Osteoblast (primary cell): ENCODE results near the gene PIK3R5. TPM values are rescaled to one million over a fixed set of nuclear protein-coding genes. Genes with fewer than 3 reads are reported as not detected.
"Not testable (repeated sequence)": the region's sequence is repeated elsewhere in the genome, so short reads cannot be mapped to it uniquely, and the experiment has no call there.

Experiments used
- DNase-seq: peaks from one replicate; pipeline ENCODE4 v3.0.0; 2011; ENCODE audit warnings: low spot score, mixed read lengths; ENCODE audit not compliant: insufficient read length; ENCODE audit errors: missing footprints
- H2AFZ ChIP-seq: 2 replicates; pipeline ENCODE4 v1.6.0; 2011; ENCODE audit warnings: mild to moderate bottlenecking, low read length
- H3K27ac ChIP-seq: 2 replicates; pipeline ENCODE4 v1.5.1; 2011; ENCODE audit warnings: mild to moderate bottlenecking, low read depth, low read length, moderate library complexity
- H3K27me3 ChIP-seq: 2 replicates; pipeline ENCODE4 v1.6.0; 2012; ENCODE audit warnings: mild to moderate bottlenecking, control low read depth, inconsistent platforms, low read length, moderate library complexity; ENCODE audit not compliant: insufficient read depth
- H3K36me3 ChIP-seq: 2 replicates; pipeline ENCODE4 v1.5.1; 2011; ENCODE audit warnings: mild to moderate bottlenecking, low read length, control low read depth, moderate library complexity; ENCODE audit not compliant: insufficient read depth
- H3K4me1 ChIP-seq: 2 replicates; pipeline ENCODE4 v1.5.1; 2011; ENCODE audit warnings: mild to moderate bottlenecking, low read length, control low read depth, moderate library complexity; ENCODE audit not compliant: insufficient read depth
- H3K4me2 ChIP-seq: 2 replicates; pipeline ENCODE4 v1.6.0; 2011; ENCODE audit warnings: mild to moderate bottlenecking, low read length; ENCODE audit not compliant: insufficient read depth
- H3K4me3 ChIP-seq: fragments of 200-600 bp; sonication (generic); 3 replicates; pipeline ENCODE4 v1.5.1; 2012; ENCODE audit warnings: mild to moderate bottlenecking, low read length, inconsistent platforms; ENCODE audit not compliant: insufficient read depth
- H3K79me2 ChIP-seq: 2 replicates; pipeline ENCODE4 v1.6.0; 2012; ENCODE audit warnings: mild to moderate bottlenecking, low read length, control low read depth, inconsistent platforms; ENCODE audit not compliant: insufficient read depth
- H3K9me3 ChIP-seq: 2 replicates; pipeline ENCODE4 v1.5.1; 2011; ENCODE audit warnings: low read depth, low read length, control low read depth
- H4K20me1 ChIP-seq: 2 replicates; pipeline ENCODE4 v1.6.0; 2012; ENCODE audit warnings: mild to moderate bottlenecking, low read length, control low read depth; ENCODE audit not compliant: insufficient read depth
- total RNA-seq: library from RNA; depleted of rRNA; stranded (reverse); fragments of >200 nt; gene quantifications from 2 replicates; pipeline ENCODE4 v1.2.3, GENCODE V29; 2012
- TF ChIP-seq, protein P1 (sequence below): IDR thresholded peaks from 2 replicates; pipeline ENCODE4 v1.5.1; 2011; ENCODE audit warnings: mild to moderate bottlenecking, low read depth, low read length, moderate library complexity; ENCODE audit errors: extremely low read depth

The PIK3R5 gene
- total RNA-seq, 1 donor: 0.36 TPM

DNA sequence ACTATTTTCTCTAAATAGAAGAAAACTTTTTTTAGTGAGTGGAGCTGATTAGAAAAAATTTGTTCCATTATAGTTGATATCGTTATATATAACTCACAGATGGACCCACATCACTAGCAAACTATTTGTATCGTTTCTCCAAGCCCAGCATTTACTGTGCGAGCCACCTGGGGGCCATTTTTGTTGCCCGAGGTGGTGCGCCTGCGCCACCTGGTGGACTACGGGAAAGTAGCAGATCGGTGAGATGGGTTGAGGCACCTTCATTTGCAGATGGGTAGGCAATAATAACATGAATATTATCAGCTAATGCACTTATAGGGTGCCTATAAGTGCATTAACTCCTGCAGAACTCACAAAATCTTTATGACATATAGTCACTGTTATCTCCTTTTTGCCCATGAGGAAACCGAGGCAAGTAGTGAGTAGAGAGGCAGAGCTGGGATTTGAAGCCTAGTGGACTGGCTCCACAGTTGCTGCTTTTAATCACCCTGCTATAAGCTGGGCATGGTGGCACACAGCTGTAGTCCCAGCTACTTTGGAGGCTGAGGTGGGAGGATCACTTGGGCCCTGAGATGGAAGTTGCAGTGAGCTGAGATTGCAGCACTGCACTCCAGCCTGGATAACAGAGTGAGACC lies 32.6 kb upstream of the PIK3R5 start:
- Histone ChIP-seq H3K4me1 (no peaks in the 10 kb centered on the region), H3K4me2 (no peak overlapping the region), H3K27ac (no peak overlapping the region), H3K79me2 (no peaks in the 10 kb centered on the region), H2AFZ (no peak overlapping the region), H3K27me3 (peaks cover 15% of the 10 kb centered on the region), H3K36me3 (no peaks in the 10 kb centered on the region), H3K4me3 (no peak overlapping the region), H4K20me1 (no peaks in the 10 kb centered on the region), H3K9me3 (no peaks in the 10 kb centered on the region)
- TF ChIP-seq, protein P1, sequence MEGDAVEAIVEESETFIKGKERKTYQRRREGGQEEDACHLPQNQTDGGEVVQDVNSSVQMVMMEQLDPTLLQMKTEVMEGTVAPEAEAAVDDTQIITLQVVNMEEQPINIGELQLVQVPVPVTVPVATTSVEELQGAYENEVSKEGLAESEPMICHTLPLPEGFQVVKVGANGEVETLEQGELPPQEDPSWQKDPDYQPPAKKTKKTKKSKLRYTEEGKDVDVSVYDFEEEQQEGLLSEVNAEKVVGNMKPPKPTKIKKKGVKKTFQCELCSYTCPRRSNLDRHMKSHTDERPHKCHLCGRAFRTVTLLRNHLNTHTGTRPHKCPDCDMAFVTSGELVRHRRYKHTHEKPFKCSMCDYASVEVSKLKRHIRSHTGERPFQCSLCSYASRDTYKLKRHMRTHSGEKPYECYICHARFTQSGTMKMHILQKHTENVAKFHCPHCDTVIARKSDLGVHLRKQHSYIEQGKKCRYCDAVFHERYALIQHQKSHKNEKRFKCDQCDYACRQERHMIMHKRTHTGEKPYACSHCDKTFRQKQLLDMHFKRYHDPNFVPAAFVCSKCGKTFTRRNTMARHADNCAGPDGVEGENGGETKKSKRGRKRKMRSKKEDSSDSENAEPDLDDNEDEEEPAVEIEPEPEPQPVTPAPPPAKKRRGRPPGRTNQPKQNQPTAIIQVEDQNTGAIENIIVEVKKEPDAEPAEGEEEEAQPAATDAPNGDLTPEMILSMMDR: peak; percentile 98
- DNase-seq: peak; percentile 95

DNA sequence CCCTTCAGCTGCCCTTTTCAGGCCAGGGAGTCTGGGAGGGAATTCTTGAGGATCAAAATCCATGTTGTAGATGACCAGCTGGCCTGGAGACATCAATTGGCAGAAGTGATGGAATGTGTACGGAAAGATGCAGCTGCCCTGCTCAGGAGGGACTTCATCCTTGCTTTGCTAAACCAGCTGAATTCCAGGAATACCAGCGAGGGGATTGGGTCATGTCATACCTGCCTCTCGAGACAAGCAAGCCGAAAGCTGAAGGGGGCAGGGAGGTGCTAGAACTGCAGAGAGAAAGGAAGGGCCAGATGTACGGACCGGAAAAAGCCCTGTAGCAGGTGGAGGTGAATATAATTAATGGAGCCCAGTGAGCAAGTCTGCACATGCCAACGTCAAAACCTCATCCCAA lies 30.2 kb upstream of the PIK3R5 start:
- Histone ChIP-seq H3K4me2 (no peak overlapping the region), H3K4me1 (no peaks in the 10 kb centered on the region), H3K27me3 (peaks cover 2% of the 10 kb centered on the region), H3K79me2 (no peaks in the 10 kb centered on the region), H4K20me1 (no peaks in the 10 kb centered on the region), H3K4me3 (no peak overlapping the region), H3K27ac (no peak overlapping the region), H3K9me3 (no peaks in the 10 kb centered on the region), H2AFZ (no peak overlapping the region), H3K36me3 (no peaks in the 10 kb centered on the region)
- DNase-seq: no peak
- TF ChIP-seq, protein P1: no peak

DNA sequence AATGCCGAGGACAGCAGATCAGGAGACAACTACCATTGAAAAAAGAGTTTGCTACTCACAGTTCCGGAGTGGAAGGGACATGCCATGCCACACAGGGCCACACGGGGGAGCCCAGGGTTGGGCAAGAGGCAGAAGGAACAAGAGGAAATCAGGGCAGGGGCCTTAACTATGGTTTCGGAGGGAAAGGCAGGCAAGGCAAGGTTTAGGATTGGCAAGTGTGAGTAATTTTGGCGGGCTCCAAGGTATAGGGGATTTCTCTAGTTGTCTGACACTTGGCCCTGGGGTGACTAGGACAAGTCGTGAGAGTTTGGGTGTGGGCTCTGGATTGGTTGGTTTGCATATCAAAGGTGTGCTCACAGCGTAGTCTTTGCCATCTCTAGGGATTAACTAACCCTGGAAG lies 28.8 kb upstream of the PIK3R5 start:
- TF ChIP-seq, protein P1: peak; percentile 83
- Histone ChIP-seq H3K4me3 (no peak overlapping the region), H3K9me3 (no peaks in the 10 kb centered on the region), H2AFZ (no peak overlapping the region), H3K27me3 (peaks cover 2% of the 10 kb centered on the region), H3K4me2 (no peak overlapping the region), H3K4me1 (no peaks in the 10 kb centered on the region), H3K36me3 (no peaks in the 10 kb centered on the region), H4K20me1 (no peaks in the 10 kb centered on the region), H3K79me2 (no peaks in the 10 kb centered on the region), H3K27ac (no peak overlapping the region)
- DNase-seq: peak; percentile 74

DNA sequence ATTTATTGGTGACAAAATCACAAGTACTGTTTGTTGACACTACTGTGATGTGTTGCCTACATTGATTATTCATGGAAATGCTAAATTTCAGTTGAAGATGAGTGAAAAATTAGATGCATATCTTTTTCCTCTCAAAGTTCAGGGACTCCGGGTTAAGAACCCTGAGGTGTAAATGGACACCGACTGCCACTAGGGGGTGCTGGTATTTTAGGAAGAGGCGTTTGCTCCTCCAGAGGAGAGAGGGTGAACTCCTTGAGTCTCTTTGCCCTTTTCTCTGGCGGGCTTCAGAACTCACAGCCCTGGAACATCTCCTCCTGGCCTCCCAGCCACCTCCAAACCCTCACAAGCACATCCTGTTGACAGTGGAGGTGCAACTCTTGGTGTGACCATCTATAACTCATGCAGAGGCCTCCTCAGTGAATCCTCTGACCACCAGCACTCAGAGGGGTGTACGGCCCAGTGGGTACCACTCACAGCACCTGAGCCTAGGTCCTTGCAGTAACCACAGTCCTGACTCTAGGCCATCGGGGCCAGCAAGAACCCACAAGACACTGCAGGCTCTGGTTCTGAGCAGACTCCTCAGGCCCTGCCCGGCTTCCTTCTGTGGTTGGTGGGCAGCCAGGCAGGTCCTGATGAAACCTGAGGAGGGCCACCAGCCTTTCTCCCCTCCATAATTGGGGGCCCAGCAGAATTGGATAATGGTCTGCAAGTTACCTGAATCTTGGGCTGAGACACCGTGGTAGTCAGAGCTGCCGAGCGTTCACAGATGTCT lies 26.2 kb upstream of the PIK3R5 start:
- peaks cover 2% of the 10 kb centered on the region for H3K27me3 ChIP-seq
- H3K4me3 ChIP-seq: no peak overlapping the region
- no peaks in the 10 kb centered on the region for H3K9me3 ChIP-seq
- no peaks in the 10 kb centered on the region for H4K20me1 ChIP-seq
- no peak overlapping the region for H2AFZ ChIP-seq
- H3K4me2 ChIP-seq: no peak overlapping the region
- TF ChIP-seq, protein P1: peak; percentile 90
- H3K79me2 ChIP-seq: no peaks in the 10 kb centered on the region
- DNase-seq: peak; percentile 69
- no peaks in the 10 kb centered on the region for H3K36me3 ChIP-seq
- H3K4me1 ChIP-seq: no peaks in the 10 kb centered on the region
- no peak overlapping the region for H3K27ac ChIP-seq

DNA sequence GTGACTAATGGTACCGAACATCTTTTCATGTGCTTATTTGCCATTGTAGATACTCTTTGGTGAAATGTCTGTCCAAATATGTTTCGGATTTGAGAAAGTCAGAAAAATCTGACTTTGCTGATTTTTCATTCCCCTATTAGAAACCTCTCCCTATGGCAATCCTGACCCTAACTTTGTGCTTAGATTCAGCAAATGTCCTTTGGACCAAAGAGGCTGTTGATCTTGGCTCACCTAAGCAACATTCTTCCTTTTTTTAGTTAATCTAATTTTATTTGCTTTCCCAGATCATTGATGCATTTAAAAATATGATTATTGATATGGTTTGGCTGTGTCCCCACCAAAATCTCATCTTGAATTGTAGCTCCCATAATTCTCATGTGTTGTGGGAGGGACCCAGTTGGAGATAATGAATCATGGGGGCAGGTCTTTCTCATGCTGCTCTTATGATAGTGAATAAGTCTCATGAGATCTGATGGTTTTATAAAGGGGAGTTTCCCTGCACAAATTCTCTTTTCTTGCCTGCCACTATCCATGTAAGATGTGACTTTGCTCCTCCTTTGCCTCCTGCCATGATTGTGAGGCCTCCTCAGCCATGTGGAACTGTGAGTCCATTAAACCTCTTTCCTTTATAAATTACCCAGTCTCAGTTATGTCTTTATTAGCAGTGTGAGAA lies 22.9 kb upstream of the PIK3R5 start:
- not testable (repeated sequence) for H3K27ac ChIP-seq, H3K4me3 ChIP-seq, H2AFZ ChIP-seq, H3K4me2 ChIP-seq, DNase-seq, H3K4me1 ChIP-seq, H4K20me1 ChIP-seq, H3K36me3 ChIP-seq, H3K27me3 ChIP-seq, H3K9me3 ChIP-seq, H3K79me2 ChIP-seq
